IPS-18a (cell line): ENCODE results near the gene FUS.

Source experiments
- H3K27ac ChIP-seq: one replicate; pipeline ENCODE4 v1.5.1; 2013; ENCODE audit warnings: low read length
- H3K27me3 ChIP-seq: one replicate; pipeline ENCODE4 v1.6.1; 2013; ENCODE audit warnings: mild to moderate bottlenecking, low read length; ENCODE audit not compliant: control insufficient read depth, insufficient read depth
- H3K36me3 ChIP-seq: one replicate; pipeline ENCODE4 v1.6.1; 2013; ENCODE audit warnings: low read depth, low read length; ENCODE audit not compliant: control insufficient read depth
- H3K4me1 ChIP-seq: one replicate; pipeline ENCODE4 v1.6.1; 2013; ENCODE audit warnings: low read depth, low read length; ENCODE audit not compliant: control insufficient read depth
- H3K4me3 ChIP-seq: one replicate; pipeline ENCODE4 v1.5.1; 2013; ENCODE audit warnings: low read length
- H3K9ac ChIP-seq: one replicate; pipeline ENCODE4 v1.6.1; 2013; ENCODE audit warnings: mild to moderate bottlenecking, low read length, moderate library complexity
- H3K9me3 ChIP-seq: one replicate; pipeline ENCODE4 v1.6.1; 2013; ENCODE audit warnings: low read depth, low read length; ENCODE audit not compliant: control insufficient read depth

The FUS gene

DNA sequence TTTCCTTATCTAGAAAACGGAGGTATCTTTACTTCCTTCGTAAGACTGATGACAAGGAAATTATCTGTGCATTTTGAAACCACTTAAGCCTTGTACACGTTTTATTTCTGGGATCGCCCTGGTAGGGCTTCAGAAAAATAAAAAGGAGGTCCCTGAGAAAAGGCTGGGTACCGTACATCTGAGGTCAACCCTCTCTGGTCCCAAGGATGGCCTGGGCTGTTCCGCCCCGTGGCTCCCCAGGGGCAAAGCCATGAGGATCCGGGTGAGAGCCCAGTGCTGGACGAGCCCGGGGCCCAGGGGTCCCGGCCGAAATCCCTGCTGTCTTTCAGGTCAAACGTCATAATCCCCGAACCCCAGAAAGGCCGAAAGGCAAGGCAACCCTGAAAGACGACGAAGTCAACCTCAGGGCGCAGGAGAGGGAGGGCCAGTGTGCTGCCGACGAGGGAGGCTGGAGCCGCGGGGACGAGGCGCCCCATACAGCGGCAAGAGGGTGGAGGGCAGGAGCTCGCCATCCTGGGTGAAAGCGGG is 656 bp upstream of the FUS start:
- H3K4me1 ChIP-seq = peaks cover 5% of the 10 kb centered on the region
- H3K27me3 ChIP-seq = no peaks in the 10 kb centered on the region
- peak overlapping the region; percentile 99 for H3K9ac ChIP-seq
- H3K27ac ChIP-seq = no peak overlapping the region
- peaks cover 23% of the 10 kb centered on the region for H3K36me3 ChIP-seq
- peak overlapping the region; percentile 90 for H3K4me3 ChIP-seq
- no peaks in the 10 kb centered on the region for H3K9me3 ChIP-seq

- Histone ChIP-seq H3K9ac (peak overlapping the region; percentile 99), H3K27ac (no peak overlapping the region), H3K36me3 (peaks cover 43% of the 10 kb centered on the region), H3K4me1 (peaks cover 5% of the 10 kb centered on the region), H3K9me3 (no peaks in the 10 kb centered on the region), H3K4me3 (peak overlapping the region; percentile 90), H3K27me3 (no peaks in the 10 kb centered on the region)
Measured at GRCh38 chr16:31181102-31181830, 1.3 kb downstream of the FUS start.

- Histone ChIP-seq H3K27ac (no peak overlapping the region), H3K36me3 (peaks cover 54% of the 10 kb centered on the region), H3K9ac (peak overlapping the region; percentile 99), H3K27me3 (no peaks in the 10 kb centered on the region), H3K4me1 (peaks cover 5% of the 10 kb centered on the region), H3K4me3 (peak overlapping the region; percentile 90), H3K9me3 (no peaks in the 10 kb centered on the region)
Measured at GRCh38 chr16:31182391-31182790, 2.5 kb downstream of the FUS start.

DNA sequence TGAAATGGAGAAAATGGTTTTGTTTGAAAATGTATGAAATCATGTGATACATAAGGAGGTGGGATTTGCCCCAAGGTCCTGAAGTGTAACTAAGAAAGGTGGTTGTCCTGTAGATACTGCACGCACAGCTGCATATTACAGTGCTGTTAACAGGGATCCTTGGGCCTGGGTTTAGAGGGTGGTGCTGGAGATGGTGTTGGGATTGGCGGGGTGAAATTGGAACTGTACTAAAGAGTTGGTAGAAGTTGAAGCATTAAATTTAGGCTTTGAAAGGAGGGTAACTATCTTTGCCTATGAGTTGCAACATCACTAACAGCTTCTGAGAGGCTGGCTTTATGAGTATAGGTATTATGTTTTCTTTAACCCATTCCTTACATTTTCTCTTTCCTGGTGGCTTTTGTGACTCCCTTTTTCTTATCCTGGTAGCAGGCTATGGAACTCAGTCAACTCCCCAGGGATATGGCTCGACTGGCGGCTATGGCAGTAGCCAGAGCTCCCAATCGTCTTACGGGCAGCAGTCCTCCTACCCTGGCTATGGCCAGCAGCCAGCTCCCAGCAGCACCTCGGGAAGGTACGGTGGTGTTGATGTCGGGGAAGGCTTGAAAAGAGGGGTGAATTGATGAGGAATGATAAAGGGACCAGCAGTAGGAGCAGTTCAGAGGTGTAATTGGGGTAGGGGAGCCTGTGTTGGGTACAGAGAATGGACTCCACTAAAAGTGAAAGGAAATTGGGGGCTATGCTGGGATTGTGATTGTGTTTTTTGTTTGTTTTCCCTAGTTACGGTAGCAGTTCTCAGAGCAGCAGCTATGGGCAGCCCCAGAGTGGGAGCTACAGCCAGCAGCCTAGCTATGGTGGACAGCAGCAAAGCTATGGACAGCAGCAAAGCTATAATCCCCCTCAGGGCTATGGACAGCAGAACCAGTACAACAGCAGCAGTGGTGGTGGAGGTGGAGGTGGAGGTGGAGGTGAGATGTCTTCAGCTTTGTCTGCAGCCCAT is 3.8 kb downstream of the FUS start:
- peak overlapping the region; percentile 90 for H3K4me3 ChIP-seq
- H3K27ac ChIP-seq = no peak overlapping the region
- peaks cover 5% of the 10 kb centered on the region for H3K4me1 ChIP-seq
- no peak overlapping the region for H3K9ac ChIP-seq
- H3K27me3 ChIP-seq = no peaks in the 10 kb centered on the region
- H3K9me3 ChIP-seq = no peaks in the 10 kb centered on the region
- peaks cover 68% of the 10 kb centered on the region for H3K36me3 ChIP-seq

DNA sequence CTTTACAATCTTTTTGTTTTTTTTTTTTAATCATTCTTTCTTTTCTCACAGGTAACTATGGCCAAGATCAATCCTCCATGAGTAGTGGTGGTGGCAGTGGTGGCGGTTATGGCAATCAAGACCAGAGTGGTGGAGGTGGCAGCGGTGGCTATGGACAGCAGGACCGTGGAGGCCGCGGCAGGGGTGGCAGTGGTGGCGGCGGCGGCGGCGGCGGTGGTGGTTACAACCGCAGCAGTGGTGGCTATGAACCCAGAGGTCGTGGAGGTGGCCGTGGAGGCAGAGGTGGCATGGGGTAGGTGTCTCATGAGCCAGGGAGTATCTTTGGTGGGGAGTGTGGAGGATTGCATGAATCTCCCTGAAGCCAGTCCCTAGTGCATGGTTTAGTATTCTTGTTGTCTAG is 4.9 kb downstream of the FUS start:
- H3K9ac ChIP-seq = no peak overlapping the region
- H3K36me3 ChIP-seq = peaks cover 79% of the 10 kb centered on the region
- H3K27ac ChIP-seq = no peak overlapping the region
- H3K4me1 ChIP-seq = no peaks in the 10 kb centered on the region
- no peaks in the 10 kb centered on the region for H3K9me3 ChIP-seq
- H3K4me3 ChIP-seq = no peak overlapping the region
- H3K27me3 ChIP-seq = no peaks in the 10 kb centered on the region

DNA sequence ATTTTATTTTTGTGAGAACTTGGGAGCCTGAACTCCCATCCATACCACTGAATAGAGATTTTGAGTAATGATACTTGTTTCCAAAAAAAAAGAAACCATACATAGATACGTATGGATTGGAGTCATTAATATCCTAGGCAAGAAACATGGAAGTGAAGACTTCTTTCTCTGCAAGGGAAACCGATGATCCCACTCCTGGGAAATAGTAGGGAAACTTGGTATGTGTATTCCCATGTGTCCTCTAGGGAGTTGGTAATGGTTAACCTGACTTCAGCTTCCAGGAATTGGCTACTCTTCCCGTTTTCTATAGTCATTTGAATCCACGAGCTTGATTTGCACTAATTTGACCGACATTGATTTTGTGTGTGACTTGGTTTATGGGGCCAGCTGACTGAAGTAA is 5.4 kb downstream of the FUS start:
- H3K4me1 ChIP-seq = no peaks in the 10 kb centered on the region
- no peak overlapping the region for H3K4me3 ChIP-seq
- H3K27me3 ChIP-seq = no peaks in the 10 kb centered on the region
- H3K27ac ChIP-seq = no peak overlapping the region
- no peaks in the 10 kb centered on the region for H3K9me3 ChIP-seq
- no peak overlapping the region for H3K9ac ChIP-seq
- peaks cover 84% of the 10 kb centered on the region for H3K36me3 ChIP-seq

DNA sequence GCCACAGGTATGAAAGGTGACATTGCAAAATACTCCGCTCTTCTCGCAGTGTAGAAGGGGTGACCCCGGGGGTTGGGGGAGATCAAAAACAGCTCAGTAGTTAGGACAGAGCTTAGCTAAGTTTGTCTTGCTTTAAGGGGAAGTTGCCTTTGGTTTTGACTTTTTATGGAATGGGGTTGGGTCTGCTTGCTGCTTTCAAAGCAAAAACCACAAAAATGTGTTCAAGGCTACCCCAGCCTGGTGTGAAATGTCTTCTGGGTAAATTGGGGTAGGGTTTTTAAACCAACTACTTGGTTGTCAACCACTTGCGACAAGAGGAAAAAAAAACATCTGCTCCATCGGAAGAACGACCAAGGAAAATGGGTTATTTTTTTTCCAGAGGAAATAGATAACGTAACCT is 6.2 kb downstream of the FUS start:
- H3K36me3 ChIP-seq = peaks cover 92% of the 10 kb centered on the region

DNA sequence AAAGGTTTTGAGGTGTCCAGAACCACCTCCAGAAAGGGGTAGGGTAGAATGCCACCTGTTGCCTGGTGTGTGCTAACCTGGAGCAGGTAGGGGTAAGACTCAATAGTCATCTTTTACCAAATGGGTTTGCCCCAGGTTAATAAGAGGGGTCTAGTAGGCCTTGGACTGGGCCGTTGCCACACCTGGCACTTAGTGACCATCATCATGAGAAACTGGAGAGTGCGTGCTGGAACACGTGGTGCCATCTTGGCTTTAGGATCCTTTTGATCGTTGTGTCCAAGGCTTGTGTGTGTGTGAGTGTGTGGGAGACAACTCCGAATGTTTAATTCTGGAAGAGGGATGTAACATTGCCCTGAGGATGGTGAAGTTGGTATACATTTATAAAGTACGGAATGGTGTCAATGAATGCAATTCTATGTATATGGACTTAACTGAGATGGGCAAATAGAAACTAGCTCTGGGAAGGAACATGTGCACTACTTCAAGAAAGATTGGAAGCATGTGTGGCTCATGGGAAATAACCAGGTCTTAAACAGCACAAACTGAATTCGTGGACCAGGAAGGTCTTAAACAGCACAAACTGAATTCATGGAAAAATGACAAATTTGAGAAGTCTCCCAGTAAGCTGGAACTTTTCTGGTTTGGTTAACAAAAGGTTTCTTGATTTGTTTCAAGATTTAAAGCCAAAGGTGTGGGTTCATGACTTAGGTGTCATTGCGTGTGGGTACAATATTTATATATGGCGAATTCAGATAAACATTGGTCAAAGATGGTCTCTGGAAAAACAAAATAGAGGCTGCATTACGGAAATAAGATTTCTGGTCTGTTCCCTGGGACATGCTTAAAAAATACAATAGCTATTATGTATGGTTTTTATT is 7.2 kb downstream of the FUS start:
- no peaks in the 10 kb centered on the region for H3K4me1 ChIP-seq
- H3K4me3 ChIP-seq = no peak overlapping the region
- no peaks in the 10 kb centered on the region for H3K27me3 ChIP-seq
- H3K9ac ChIP-seq = no peak overlapping the region
- H3K36me3 ChIP-seq = peaks cover 100% of the 10 kb centered on the region
- H3K9me3 ChIP-seq = no peaks in the 10 kb centered on the region
- H3K27ac ChIP-seq = no peak overlapping the region

More for the DNA sequence above, 6.2 kb downstream of the FUS start:
- H3K4me1 ChIP-seq = no peaks in the 10 kb centered on the region
- no peaks in the 10 kb centered on the region for H3K9me3 ChIP-seq
- H3K4me3 ChIP-seq = no peak overlapping the region
- no peaks in the 10 kb centered on the region for H3K27me3 ChIP-seq
- no peak overlapping the region for H3K27ac ChIP-seq
- H3K9ac ChIP-seq = no peak overlapping the region

GRCh38 chr16:31187808-31188189 is 7.9 kb downstream of the FUS start:
- Histone ChIP-seq H3K4me1 (no peaks in the 10 kb centered on the region), H3K4me3 (no peak overlapping the region), H3K36me3 (peaks cover 100% of the 10 kb centered on the region), H3K9me3 (no peaks in the 10 kb centered on the region), H3K27me3 (no peaks in the 10 kb centered on the region), H3K9ac (no peak overlapping the region), H3K27ac (no peak overlapping the region)

DNA sequence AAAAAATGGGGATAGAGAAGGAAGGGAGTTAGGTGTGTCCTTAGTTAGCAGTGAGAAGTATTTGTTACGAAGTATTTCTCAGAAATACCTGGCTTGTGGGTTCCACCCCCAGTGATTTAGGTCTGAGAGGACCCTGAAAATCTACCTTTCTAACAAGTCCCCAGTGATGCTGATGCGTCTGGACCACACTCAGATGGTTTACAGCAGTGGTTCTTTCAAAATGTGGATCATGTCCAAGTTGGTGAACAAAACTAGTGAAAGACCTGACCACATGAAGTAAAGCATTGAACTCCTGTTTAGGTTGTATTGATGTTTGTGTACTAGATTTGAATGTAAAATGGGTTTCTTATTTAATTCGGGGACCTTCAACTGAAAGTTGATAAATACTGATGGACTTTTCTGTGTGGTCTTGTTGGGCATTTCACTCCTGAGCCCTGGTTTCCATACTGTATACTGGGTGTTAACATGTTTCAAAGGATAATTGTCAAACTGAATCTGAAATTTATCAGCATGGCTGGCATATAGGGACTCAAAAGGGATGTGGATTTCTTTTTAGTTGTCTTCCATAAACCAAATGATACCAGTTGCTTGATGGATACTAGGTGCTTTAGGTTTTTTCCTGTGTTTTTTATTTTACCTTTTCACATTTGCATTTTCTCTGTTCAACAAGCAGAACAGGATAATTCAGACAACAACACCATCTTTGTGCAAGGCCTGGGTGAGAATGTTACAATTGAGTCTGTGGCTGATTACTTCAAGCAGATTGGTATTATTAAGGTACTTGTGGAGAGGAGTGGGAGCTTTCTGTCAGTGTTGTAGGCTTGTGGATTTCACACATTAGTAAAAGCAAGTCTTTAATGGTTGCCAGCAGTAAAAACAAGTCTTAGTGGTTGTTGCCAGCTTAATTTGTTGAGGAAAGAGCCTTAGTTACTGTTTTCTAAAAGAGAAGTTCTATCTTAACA is 8.8 kb downstream of the FUS start:
- Histone ChIP-seq H3K27me3 (no peaks in the 10 kb centered on the region), H3K4me3 (no peak overlapping the region), H3K9me3 (no peaks in the 10 kb centered on the region), H3K27ac (no peak overlapping the region), H3K9ac (no peak overlapping the region), H3K4me1 (no peaks in the 10 kb centered on the region), H3K36me3 (peaks cover 100% of the 10 kb centered on the region)
